ENCODE results near the gene MLXIP. TPM values are rescaled to one million over a fixed set of nuclear protein-coding genes. Genes with fewer than 3 reads are reported as not detected.

The MLXIP gene
- total RNA-seq (100 to 1,000 TPM in 2 of 7 donors, 10 to 100 TPM in 5; 23.2 to 111 (median 85.9) TPM), polyA plus RNA-seq (10 to 100 TPM; 34.0 to 43.7 TPM)
- long read RNA-seq, donor 1, full-length matches to known transcripts: 226 of 645 reads
- long read RNA-seq, donor 1, partial matches to known transcripts: 333 of 645 reads
- long read RNA-seq, donor 1, other reads (novel, unspliced or antisense): 86 of 645 reads
- long read RNA-seq, donor 2, full-length matches to known transcripts: 7 of 22 reads
- long read RNA-seq, donor 2, partial matches to known transcripts: 15 of 22 reads
- long read RNA-seq, donor 2, other reads (novel, unspliced or antisense): 0 of 22 reads
- long read RNA-seq, donor 3, full-length matches to known transcripts: 98 of 262 reads
- long read RNA-seq, donor 3, partial matches to known transcripts: 47 of 262 reads
- long read RNA-seq, donor 3, other reads (novel, unspliced or antisense): 117 of 262 reads

- Histone ChIP-seq H3K4me3 (peak within 1 kb of the TSS; percentile 64), H3K27ac (peak within 1 kb of the TSS; percentile 26 to 70), H3K9me3 (no peaks in the 10 kb centered on the region), H3K36me3 (no peaks in the 10 kb centered on the region), H3K4me1 (ENCODE audit: insufficient read depth) (peaks cover 8% of the 10 kb centered on the region), H3K27me3 (no peaks in the 10 kb centered on the region)
- peak; percentile 94 to 96 (median 96) for DNase-seq
- intact Hi-C loops (cut with DNase I): no loop called here
- WGBS, 3 donors: 0 to 1% (median 0%) methylated on average over 73 to 112 of the region's 113 CpGs
- TF ChIP-seq CTCF (IDR thresholded peaks at IDR 0.05): peak in 1 of 3 donors; percentile 14
- TF ChIP-seq POLR2A (IDR thresholded peaks at IDR 0.05): peak; percentile 97
- no peak for TF ChIP-seq EP300 (IDR thresholded peaks at IDR 0.05)
These were observed at the start of gene MLXIP for GRCh38 chr12:122078141-122079032. TSS of gene MLXIP (plus strand) at chr12:122078756. CDS start at chr12:122078854, 98 bp downstream.

- Histone ChIP-seq H3K4me3 (no peak overlapping the region), H3K9me3 (no peaks in the 10 kb centered on the region), H3K27ac (no peak overlapping the region), H3K27me3 (no peaks in the 10 kb centered on the region), H3K4me1 (ENCODE audit: insufficient read depth) (peaks cover 5% of the 10 kb centered on the region), H3K36me3 (no peaks in the 10 kb centered on the region)
- intact Hi-C loops (cut with DNase I): no loop called here
- TF ChIP-seq POLR2A (IDR thresholded peaks at IDR 0.05) (no peak), CTCF (IDR thresholded peaks at IDR 0.05) (no peak), EP300 (IDR thresholded peaks at IDR 0.05) (no peak)
- 86 to 91% (median 87%) methylated on average over 23 of the region's 23 CpGs for WGBS, 3 donors
- no peak for DNase-seq
These were observed 49.5 kb upstream of the MLXIP start for GRCh38 chr12:122028905-122029560.

- Histone ChIP-seq H3K9me3 (no peaks in the 10 kb centered on the region), H3K4me3 (no peak overlapping the region), H3K36me3 (no peaks in the 10 kb centered on the region), H3K4me1 (ENCODE audit: insufficient read depth) (peaks cover 3% of the 10 kb centered on the region), H3K27me3 (no peaks in the 10 kb centered on the region), H3K27ac (no peak overlapping the region)
- TF ChIP-seq CTCF (IDR thresholded peaks at IDR 0.05) (no peak), POLR2A (IDR thresholded peaks at IDR 0.05) (no peak), EP300 (IDR thresholded peaks at IDR 0.05) (no peak)
- intact Hi-C loops (cut with DNase I): no loop called here
- DNase-seq: peak in 1 of 5 donors; percentile 50
- 43 to 51% (median 50%) methylated on average over 25 to 28 of the region's 28 CpGs for WGBS, 3 donors
These were observed 48.7 kb upstream of the MLXIP start for GRCh38 chr12:122029620-122030423.

Data from ovary (tissue), 10 donors.